H54 (cell line): ENCODE results near the gene ZNF385D.
"Not testable (repeated sequence)": the region's sequence is repeated elsewhere in the genome, so short reads cannot be mapped to it uniquely, and the experiment has no call there.

ENCODE experiments used
- DNase-seq: peaks from one replicate; pipeline ENCODE4 v3.0.0; 2011; ENCODE audit warnings: low spot score, mixed read lengths; ENCODE audit not compliant: insufficient read length
- FAIRE-seq: peaks from 3 replicates; lab custom pipeline; 2011; peaks lifted over from hg19 to GRCh38; lab: Jason Lieb, UNC
- POLR2A ChIP-seq: IDR thresholded peaks from 2 replicates; pipeline ENCODE4 v1.6.1; 2011; ENCODE audit warnings: low read depth, mild to moderate bottlenecking, low read length

The ZNF385D gene

DNA sequence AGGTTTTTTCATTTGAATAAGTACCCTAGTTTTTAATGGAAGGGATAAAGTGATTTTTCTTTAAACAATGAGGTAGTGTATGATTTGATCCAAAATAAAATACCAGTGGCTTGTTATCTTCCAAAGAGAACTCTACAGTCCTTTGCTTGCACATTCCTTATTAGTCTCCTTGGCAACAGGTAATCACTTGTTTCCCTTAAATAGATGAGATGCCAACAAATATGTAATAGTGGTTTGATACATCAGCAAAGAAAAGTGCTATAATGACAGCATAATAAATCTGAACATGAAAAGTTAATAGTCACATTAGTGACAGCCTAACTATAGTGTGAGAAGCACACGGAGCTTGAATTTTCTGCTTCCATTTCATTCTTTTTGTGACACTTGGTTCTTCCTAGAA is 360.2 kb downstream of the ZNF385D start:
- no peak for TF ChIP-seq POLR2A
- FAIRE-seq (no peak), DNase-seq (no peak)

GRCh38 chr3:21390136-21390535 is 360.9 kb downstream of the ZNF385D start:
- DNase-seq (no peak), FAIRE-seq (peak; percentile 20)
- no peak for TF ChIP-seq POLR2A

DNA sequence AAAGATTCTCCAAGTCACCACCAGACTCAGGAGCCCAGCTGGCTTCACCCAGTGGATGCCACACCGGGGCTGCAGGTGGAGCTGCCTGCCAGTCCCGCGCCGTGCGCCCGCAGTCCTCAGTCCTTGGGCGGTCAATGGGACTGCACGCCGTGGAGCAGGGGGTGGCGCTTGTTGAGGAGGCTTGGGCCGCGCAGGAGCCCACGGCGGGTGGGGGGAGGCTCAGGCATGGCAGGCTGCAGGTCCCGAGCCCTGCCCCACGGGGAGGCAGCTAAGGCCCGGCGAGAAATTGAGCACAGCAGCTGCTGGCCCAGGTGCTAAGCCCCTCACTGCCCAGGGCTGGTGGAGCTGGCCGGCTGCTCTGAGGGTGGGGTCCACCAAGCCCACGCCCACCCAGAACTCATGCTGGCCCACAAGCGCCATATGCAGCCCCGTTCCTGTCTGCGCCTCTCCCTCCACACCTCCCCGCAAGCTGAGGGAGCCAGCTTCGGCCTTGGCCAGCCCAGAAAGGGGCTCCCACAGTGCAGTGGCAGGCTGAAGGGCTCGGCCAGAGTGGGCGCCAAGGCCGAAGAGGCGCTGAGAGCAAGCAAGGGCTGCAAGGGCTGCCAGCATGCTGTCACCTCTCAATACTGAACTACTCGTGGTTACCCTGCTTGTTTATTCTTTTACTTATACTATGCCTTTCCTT is 363.7 kb downstream of the ZNF385D start:
- not testable (repeated sequence) for FAIRE-seq, DNase-seq

DNA sequence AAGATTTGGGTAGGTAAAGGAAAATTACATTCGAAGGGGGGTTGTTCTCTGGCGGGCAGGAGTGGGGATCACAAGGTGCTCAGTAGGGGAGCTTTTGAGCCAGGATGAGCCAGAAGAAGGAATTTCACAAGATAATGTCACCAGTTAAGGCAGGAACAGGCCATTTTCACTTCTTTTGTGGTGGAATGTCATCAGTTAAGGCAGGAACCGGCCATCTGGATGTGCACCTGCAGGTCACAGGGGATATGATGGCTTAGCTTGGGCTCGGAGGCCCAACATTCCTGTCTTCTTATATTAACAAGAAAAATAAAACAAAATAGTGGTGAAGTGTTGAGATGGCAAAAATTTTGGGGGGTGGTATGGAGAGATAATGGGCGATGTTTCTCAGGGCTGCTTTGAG is 373.0 kb downstream of the ZNF385D start:
- DNase-seq, FAIRE-seq: not testable (repeated sequence)

DNA sequence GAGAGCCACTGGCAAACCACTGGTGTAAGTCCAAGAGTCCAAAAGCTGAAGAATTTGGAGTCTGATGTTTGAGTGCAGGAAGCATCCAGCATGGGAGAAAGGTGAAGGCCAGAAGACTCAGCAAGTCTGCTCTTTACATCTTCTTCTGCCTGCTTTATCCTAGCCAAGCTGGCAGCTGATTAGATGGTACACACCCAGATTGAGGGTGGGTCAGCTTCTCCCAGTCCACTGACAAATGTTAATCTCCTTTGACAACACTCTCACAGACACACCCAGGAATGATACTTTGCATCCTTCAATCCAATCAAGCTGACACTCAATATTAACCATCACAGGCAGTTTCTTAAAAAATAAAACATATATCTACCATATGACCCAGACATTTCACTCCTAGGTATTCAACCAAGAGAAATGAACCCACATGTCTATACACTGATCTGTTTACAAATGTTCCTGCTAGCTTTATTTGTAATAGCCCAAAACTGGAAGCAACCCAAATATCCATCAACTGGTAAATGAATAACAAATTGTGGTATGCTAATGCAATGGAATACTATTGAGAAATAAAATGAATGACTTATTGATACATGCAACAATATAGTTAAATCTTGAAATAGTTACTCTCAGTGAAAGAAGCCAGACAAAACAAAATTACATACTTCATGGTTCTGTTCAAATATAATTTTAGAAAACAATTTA is 373.8 kb downstream of the ZNF385D start:
- DNase-seq (no peak), FAIRE-seq (no peak)
- no peak for TF ChIP-seq POLR2A

GRCh38 chr3:21372316-21372715 is 378.7 kb downstream of the ZNF385D start:
- TF ChIP-seq POLR2A, result no peak
- FAIRE-seq, result no peak
- DNase-seq, result no peak
